DND-41 (cell line): ENCODE results near the gene QRSL1.

ENCODE experiments used
- ATAC-seq: fragments of 200-7000 bp; cut with Tn5 transposase; 3 replicates; pipeline ENCODE4 v1.9.1; 2021; ENCODE audit warnings: low read depth; ENCODE audit not compliant: insufficient read depth
- DNase-seq: peaks from one replicate; pipeline ENCODE4 v3.0.0-alpha.2; 2020
- H2AFZ ChIP-seq: 2 replicates; pipeline ENCODE4 v1.6.0; 2012; ENCODE audit warnings: low read depth, low read length
- H3K27ac ChIP-seq: 2 replicates; pipeline ENCODE4 v1.5.1; 2012; ENCODE audit warnings: low read length, inconsistent platforms
- H3K27me3 ChIP-seq: fragments of 200-600 bp; sonication (generic); 2 replicates; pipeline ENCODE4 v1.6.0; 2012; ENCODE audit warnings: low read length, mild to moderate bottlenecking, inconsistent platforms; ENCODE audit not compliant: insufficient read depth, poor library complexity
- H3K36me3 ChIP-seq: 2 replicates; pipeline ENCODE4 v1.5.1; 2012; ENCODE audit warnings: low read length, inconsistent platforms; ENCODE audit not compliant: insufficient read depth
- H3K4me1 ChIP-seq: 2 replicates; pipeline ENCODE4 v1.5.1; 2012; ENCODE audit warnings: mild to moderate bottlenecking, low read length; ENCODE audit not compliant: insufficient read depth
- H3K4me2 ChIP-seq: 2 replicates; pipeline ENCODE4 v1.6.0; 2012; ENCODE audit warnings: mild to moderate bottlenecking, moderate library complexity, low read length, inconsistent platforms; ENCODE audit not compliant: insufficient read depth
- H3K4me3 ChIP-seq, 2 experiments: fragments of 200-600 bp in 1 of 2; shearing (Covaris generic) in 1 of 2; 2 replicates each; pipeline ENCODE4 v1.5.1; 2012 to 2016; ENCODE audit warnings: inconsistent platforms in 2 of 2, low read length in 2 of 2, mild to moderate bottlenecking in 2 of 2, low read depth in 1 of 2, moderate library complexity in 1 of 2
- H3K79me2 ChIP-seq: 2 replicates; pipeline ENCODE4 v1.6.0; 2012; ENCODE audit warnings: low read length, inconsistent platforms; ENCODE audit not compliant: insufficient read depth
- H3K9ac ChIP-seq: 2 replicates; pipeline ENCODE4 v1.6.0; 2012; ENCODE audit warnings: low read depth, mild to moderate bottlenecking, inconsistent platforms, low read length, moderate library complexity
- H3K9me3 ChIP-seq: 2 replicates; pipeline ENCODE4 v1.5.1; 2012; ENCODE audit warnings: low read length, moderate library complexity, mild to moderate bottlenecking, inconsistent platforms; ENCODE audit not compliant: insufficient read depth, severe bottlenecking
- H4K20me1 ChIP-seq: 2 replicates; pipeline ENCODE4 v1.6.0; 2012; ENCODE audit warnings: low read length; ENCODE audit not compliant: insufficient read depth
- EZH2 ChIP-seq: IDR thresholded peaks from 3 replicates; pipeline ENCODE4 v1.6.1; 2012; ENCODE audit warnings: borderline replicate concordance, low read depth, mild to moderate bottlenecking, moderate library complexity, low read length, inconsistent platforms; ENCODE audit not compliant: severe bottlenecking
- TF ChIP-seq, protein P1 (sequence below): IDR thresholded peaks from 2 replicates; pipeline ENCODE4 v1.5.1; 2012; ENCODE audit warnings: borderline replicate concordance, low read length, moderate library complexity, mild to moderate bottlenecking; ENCODE audit not compliant: poor library complexity, severe bottlenecking; ENCODE audit errors: extremely low read depth

Gene QRSL1

DNA sequence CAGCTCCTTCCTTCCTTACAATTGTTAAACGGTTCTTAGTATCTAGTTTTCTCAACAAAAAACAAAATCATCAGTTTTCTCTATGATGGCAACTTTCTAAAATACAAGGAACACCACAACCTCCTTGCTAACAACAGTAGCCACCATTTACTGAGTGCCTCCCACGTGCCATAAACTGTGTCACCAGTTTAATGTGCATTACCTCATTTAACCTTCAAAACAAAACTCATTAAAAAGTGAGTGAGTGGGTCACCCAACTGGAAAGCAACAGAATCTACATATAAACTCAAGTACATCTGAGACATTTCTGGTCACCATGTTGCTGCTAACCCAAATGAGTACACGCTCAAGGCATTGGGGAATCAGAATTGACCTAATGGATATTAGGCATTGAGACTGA is 11.1 kb upstream of the QRSL1 start:
- Histone ChIP-seq H3K4me3 (no peak overlapping the region), H3K27ac (no peak overlapping the region), H3K9ac (no peak overlapping the region), H3K36me3 (peaks cover 11% of the 10 kb centered on the region; the same call in 1 of the 2 replicates), H4K20me1 (no peaks in the 10 kb centered on the region), H3K27me3 (no peaks in the 10 kb centered on the region), H3K9me3 (no peaks in the 10 kb centered on the region), H3K79me2 (no peaks in the 10 kb centered on the region), H3K4me2 (no peak overlapping the region), H3K4me1 (no peaks in the 10 kb centered on the region), H2AFZ (no peak overlapping the region)
- DNase-seq, result no peak
- no peak for TF ChIP-seq EZH2
- TF ChIP-seq, protein P1, sequence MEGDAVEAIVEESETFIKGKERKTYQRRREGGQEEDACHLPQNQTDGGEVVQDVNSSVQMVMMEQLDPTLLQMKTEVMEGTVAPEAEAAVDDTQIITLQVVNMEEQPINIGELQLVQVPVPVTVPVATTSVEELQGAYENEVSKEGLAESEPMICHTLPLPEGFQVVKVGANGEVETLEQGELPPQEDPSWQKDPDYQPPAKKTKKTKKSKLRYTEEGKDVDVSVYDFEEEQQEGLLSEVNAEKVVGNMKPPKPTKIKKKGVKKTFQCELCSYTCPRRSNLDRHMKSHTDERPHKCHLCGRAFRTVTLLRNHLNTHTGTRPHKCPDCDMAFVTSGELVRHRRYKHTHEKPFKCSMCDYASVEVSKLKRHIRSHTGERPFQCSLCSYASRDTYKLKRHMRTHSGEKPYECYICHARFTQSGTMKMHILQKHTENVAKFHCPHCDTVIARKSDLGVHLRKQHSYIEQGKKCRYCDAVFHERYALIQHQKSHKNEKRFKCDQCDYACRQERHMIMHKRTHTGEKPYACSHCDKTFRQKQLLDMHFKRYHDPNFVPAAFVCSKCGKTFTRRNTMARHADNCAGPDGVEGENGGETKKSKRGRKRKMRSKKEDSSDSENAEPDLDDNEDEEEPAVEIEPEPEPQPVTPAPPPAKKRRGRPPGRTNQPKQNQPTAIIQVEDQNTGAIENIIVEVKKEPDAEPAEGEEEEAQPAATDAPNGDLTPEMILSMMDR, result no peak
- no peak for ATAC-seq

- H2AFZ ChIP-seq, result no peak overlapping the region
- DNase-seq (no peak), ATAC-seq (no peak)
- H3K79me2 ChIP-seq, result no peaks in the 10 kb centered on the region
- no peak overlapping the region for H3K4me2 ChIP-seq
- H3K27me3 ChIP-seq, result no peaks in the 10 kb centered on the region
- no peak overlapping the region for H3K4me3 ChIP-seq
- H3K9me3 ChIP-seq, result no peaks in the 10 kb centered on the region
- TF ChIP-seq, protein P1, result no peak
- TF ChIP-seq EZH2, result no peak
- no peaks in the 10 kb centered on the region for H3K4me1 ChIP-seq
- H3K36me3 ChIP-seq, result peaks cover 11% of the 10 kb centered on the region; the same call in 1 of the 2 replicates
- no peak overlapping the region for H3K9ac ChIP-seq
- no peak overlapping the region for H3K27ac ChIP-seq
- H4K20me1 ChIP-seq, result no peaks in the 10 kb centered on the region
Observed at GRCh38 chr6:106619223-106619622, 10.2 kb upstream of the QRSL1 start.

DNA sequence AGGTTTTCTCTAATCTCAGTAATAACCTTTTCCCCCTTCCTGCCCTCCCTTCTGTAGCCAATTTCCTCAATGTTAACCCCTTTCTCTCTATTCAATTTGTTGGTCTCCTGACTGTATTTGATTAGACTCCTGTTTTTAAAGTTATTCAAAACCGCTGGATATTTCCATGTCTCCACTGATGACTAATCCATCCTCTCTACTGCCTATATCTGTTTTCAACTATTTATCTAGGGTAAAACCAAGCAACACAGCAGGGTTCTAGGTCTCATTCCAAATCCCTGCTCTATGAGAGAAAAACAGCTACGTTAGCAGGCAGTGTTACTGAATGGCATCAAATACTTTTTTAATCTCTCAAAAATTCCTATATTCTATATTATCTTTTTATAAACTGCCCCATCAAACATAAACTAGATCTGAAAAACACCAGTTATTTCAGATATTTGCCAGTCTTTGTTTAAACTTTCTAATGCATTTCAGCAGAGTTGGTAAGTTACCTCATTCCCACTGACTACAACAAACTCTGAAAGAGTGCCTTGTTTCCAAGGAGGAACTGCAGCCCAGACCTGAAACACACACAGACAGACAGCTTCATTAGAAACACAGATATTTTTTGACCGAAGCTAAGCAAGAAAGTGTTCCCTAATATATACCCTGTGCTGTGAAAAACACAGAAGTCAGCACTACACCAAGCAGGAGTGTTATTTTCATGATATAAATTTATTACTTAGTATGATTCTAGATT is 8.3 kb upstream of the QRSL1 start:
- Histone ChIP-seq H3K4me3 (no peak overlapping the region), H3K9me3 (no peaks in the 10 kb centered on the region), H3K79me2 (no peaks in the 10 kb centered on the region), H2AFZ (no peak overlapping the region), H3K27ac (no peak overlapping the region), H3K4me1 (no peaks in the 10 kb centered on the region), H4K20me1 (no peaks in the 10 kb centered on the region), H3K4me2 (no peak overlapping the region), H3K9ac (no peak overlapping the region), H3K27me3 (no peaks in the 10 kb centered on the region), H3K36me3 (peaks cover 11% of the 10 kb centered on the region; the same call in 1 of the 2 replicates)
- no peak for ATAC-seq
- TF ChIP-seq, protein P1, result no peak
- no peak for TF ChIP-seq EZH2
- DNase-seq, result no peak
